ENCODE data around the gene EPB41L1.

GRCh38 chr20:36203861-36204260 is 49.3 kb downstream of the EPB41L1 start:
- no peak for TF ChIP-seq EZH2phosphoT487 (IDR thresholded peaks at IDR 0.05; ENCODE audit: insufficient read depth, low read depth)
- TF ChIP-seq EZH2 (IDR thresholded peaks at IDR 0.05; ENCODE audit: insufficient read depth, poor library complexity, severe bottlenecking): no peak
